ENCODE results near the gene RAVER1. TPM values are rescaled to one million over a fixed set of nuclear protein-coding genes. Genes with fewer than 3 reads are reported as not detected.

The RAVER1 gene
- total RNA-seq, 4 donors from 2014 or later, result 15.6 to 33.2 (median 21.8) TPM

- no peak for ATAC-seq
- Histone ChIP-seq H3K36me3 (peaks cover 0 to 64% of the 10 kb centered on the region in 2 donors), H3K9me3 (no peaks in the 10 kb centered on the region), H3K27ac (no peak overlapping the region), H3K4me3 (no peak overlapping the region), H3K4me1 (peaks cover 0 to 26% (median 17%) of the 10 kb centered on the region in 3 donors), H3K27me3 (no peaks in the 10 kb centered on the region)
- 86% methylated on average over 7 of the region's 13 CpGs; no CpG with 5 or more reads in 1 of the 2 donors for WGBS, 2 donors (ENCODE audit: low coverage in 1 of 2)
- no peak for TF ChIP-seq CTCF (IDR thresholded peaks at IDR 0.05)
- TF ChIP-seq EP300 (IDR thresholded peaks at IDR 0.05), result no peak
- TF ChIP-seq POLR2AphosphoS5 (IDR thresholded peaks at IDR 0.05), result no peak
- TF ChIP-seq POLR2A (IDR thresholded peaks at IDR 0.05), result no peak
Measured at GRCh38 chr19:10329555-10329954, 3.8 kb downstream of the RAVER1 start.

- TF ChIP-seq POLR2AphosphoS5 (IDR thresholded peaks at IDR 0.05) (no peak), EP300 (IDR thresholded peaks at IDR 0.05) (no peak), POLR2A (IDR thresholded peaks at IDR 0.05) (no peak), CTCF (IDR thresholded peaks at IDR 0.05) (no peak)
- 80 to 88% methylated on average over 2 to 7 of the region's 41 CpGs for WGBS, 2 donors (ENCODE audit: low coverage in 1 of 2)
- no peaks in the 10 kb centered on the region for H3K27me3 ChIP-seq
- peaks cover 0 to 18% (median 11%) of the 10 kb centered on the region in 3 donors for H3K4me1 ChIP-seq
- no peak for ATAC-seq
- no peaks in the 10 kb centered on the region for H3K9me3 ChIP-seq
- no peak overlapping the region for H3K27ac ChIP-seq
- peaks cover 0 to 72% of the 10 kb centered on the region in 2 donors for H3K36me3 ChIP-seq
- H3K4me3 ChIP-seq, result no peak overlapping the region
Measured at GRCh38 chr19:10328558-10329429, 4.5 kb downstream of the RAVER1 start.

- no peak for TF ChIP-seq POLR2A (IDR thresholded peaks at IDR 0.05)
- ATAC-seq, result no peak
- peaks cover 0 to 82% of the 10 kb centered on the region in 2 donors for H3K36me3 ChIP-seq
Measured at GRCh38 chr19:10327793-10328192, 5.5 kb downstream of the RAVER1 start.

GRCh38 chr19:10325732-10326131, 7.6 kb downstream of the RAVER1 start:
- no peak for TF ChIP-seq CTCF (IDR thresholded peaks at IDR 0.05)
- TF ChIP-seq EP300 (IDR thresholded peaks at IDR 0.05), result no peak
- no peak for TF ChIP-seq POLR2AphosphoS5 (IDR thresholded peaks at IDR 0.05)
- TF ChIP-seq POLR2A (IDR thresholded peaks at IDR 0.05), result no peak
- no peak for ATAC-seq
- H3K27ac ChIP-seq, result no peak overlapping the region
- no peaks in the 10 kb centered on the region for H3K27me3 ChIP-seq
- H3K4me1 ChIP-seq, result no peaks in the 10 kb centered on the region
- WGBS, 2 donors (ENCODE audit: low coverage in 1 of 2), result 88% methylated on average over 6 of the region's 8 CpGs; no CpG with 5 or more reads in 1 of the 2 donors
- H3K9me3 ChIP-seq, result no peaks in the 10 kb centered on the region
- peaks cover 0 to 100% of the 10 kb centered on the region in 2 donors for H3K36me3 ChIP-seq
- H3K4me3 ChIP-seq, result no peak overlapping the region

More at GRCh38 chr19:10327793-10328192, 5.5 kb downstream of the RAVER1 start:
- H3K9me3 ChIP-seq, result no peaks in the 10 kb centered on the region
- no peak overlapping the region for H3K4me3 ChIP-seq
- 60 to 75% methylated on average over 1 to 2 of the region's 7 CpGs for WGBS, 2 donors (ENCODE audit: low coverage in 1 of 2)
- H3K27me3 ChIP-seq, result no peaks in the 10 kb centered on the region
- no peak overlapping the region for H3K27ac ChIP-seq
- peaks cover 0 to 14% (median 11%) of the 10 kb centered on the region in 3 donors for H3K4me1 ChIP-seq

- H3K27me3 ChIP-seq, result no peaks in the 10 kb centered on the region
- no peak for ATAC-seq
Measured at GRCh38 chr19:10321874-10322835, 11.2 kb downstream of the RAVER1 start.

More at GRCh38 chr19:10321874-10322835, 11.2 kb downstream of the RAVER1 start:
- no peak for TF ChIP-seq CTCF (IDR thresholded peaks at IDR 0.05)
- no peak for TF ChIP-seq POLR2AphosphoS5 (IDR thresholded peaks at IDR 0.05)
- TF ChIP-seq EP300 (IDR thresholded peaks at IDR 0.05), result no peak
- Histone ChIP-seq H3K4me3 (no peak overlapping the region), H3K4me1 (no peaks in the 10 kb centered on the region), H3K36me3 (peaks cover 0 to 100% of the 10 kb centered on the region in 2 donors), H3K27ac (no peak overlapping the region), H3K9me3 (no peaks in the 10 kb centered on the region)
- 60 to 100% methylated on average over 2 of the region's 19 CpGs for WGBS, 2 donors (ENCODE audit: low coverage in 1 of 2)

Measured in gastroesophageal sphincter (tissue), 4 donors.